COLO829 (cell line): ENCODE data around the gene TRAPPC1.
"Not testable (repeated sequence)": the region's sequence is repeated elsewhere in the genome, so short reads cannot be mapped to it uniquely, and the experiment has no call there.

Experiments
- DNase-seq: peaks from one replicate; pipeline ENCODE4 v3.0.0; 2012; ENCODE audit warnings: low spot score

Gene TRAPPC1, protein sequence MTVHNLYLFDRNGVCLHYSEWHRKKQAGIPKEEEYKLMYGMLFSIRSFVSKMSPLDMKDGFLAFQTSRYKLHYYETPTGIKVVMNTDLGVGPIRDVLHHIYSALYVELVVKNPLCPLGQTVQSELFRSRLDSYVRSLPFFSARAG

DNA sequence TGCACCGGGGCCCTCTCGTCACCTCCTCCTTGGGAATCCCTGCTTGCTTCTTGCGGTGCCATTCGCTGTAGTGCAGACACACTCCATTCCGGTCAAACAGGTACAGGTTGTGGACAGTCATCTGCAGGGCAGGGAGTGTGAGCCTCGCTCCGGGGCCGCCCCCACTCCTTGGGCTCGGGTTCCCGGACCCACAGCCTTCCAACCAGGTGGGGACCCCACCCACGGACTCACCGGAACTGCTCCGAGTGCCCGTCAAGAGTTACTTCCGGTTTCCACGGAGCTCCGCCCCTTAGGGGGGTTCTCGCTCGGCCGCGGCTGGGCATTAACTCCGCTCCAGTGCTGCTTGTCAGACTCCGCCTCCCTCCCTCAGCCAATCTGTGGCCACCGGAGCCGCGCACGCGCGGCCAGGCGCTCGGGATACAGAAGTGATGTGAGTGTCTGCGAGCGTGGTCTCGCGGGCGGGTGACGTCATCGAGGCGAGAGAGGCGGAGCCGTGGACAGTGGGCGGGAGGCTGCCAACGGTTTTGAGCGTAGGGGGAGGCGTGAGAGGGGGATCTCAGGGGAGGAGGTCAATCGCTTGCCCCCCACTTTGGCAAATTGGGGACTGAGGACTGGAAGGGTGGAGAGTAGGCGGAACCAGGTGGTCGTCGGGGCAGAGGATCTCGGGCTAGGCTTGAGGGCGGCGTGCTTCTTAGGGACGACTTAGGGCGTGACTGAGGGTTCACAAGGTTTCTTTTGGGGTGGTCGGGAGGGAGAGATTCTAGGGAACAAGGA, at the start of gene TRAPPC1, which contains the start of gene CNTROB:
TRAPPC1 (minus strand) TSS at position 238 of the 774 bp plus-strand sequence; CDS start at position 121, 117 bp downstream.
CNTROB (plus strand) TSS at position 498 of the 774 bp plus-strand sequence. CDS start 874 bp downstream, outside the sequence.
- peak; percentile 100 for DNase-seq

DNA sequence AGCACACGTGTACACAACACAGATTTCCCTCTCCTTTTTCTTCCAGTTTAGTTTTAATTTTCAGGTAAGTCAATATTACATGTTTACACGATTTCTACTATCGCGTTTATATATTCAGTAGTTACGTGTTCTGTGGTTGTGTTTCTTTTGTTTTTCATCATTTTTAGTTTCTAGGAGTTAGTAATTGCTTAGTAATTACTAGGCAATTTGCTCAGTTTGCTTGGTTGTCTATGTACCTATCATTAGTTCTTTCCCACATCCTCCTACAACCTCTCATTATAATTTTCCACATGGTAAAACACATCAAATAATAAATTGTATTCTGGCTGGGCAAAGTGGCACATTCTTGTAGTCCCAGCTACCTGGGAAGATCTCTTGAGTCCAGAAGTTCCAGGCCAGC, 46.1 kb upstream of the TRAPPC1 start:
- no peak for DNase-seq

DNA sequence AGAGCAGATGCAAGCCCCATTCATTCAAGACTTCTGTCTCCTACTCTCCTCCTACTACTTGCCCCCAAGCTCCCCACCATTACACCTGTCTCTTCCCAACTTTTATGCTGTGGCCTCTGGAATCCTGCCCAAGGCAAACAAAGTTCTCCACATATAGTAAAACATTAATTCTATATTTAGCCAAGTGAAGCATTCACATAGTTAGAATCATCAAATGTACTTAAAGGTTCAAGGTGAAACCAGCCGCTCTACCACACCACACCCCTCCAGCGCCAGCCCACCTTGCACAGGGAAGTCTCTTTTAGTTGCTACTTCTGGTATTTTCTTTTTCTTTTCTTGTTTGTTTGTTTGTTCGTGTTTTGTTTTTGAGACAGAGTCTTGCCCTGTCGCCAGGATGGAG, 45.3 kb upstream of the TRAPPC1 start:
- no peak for DNase-seq

DNA sequence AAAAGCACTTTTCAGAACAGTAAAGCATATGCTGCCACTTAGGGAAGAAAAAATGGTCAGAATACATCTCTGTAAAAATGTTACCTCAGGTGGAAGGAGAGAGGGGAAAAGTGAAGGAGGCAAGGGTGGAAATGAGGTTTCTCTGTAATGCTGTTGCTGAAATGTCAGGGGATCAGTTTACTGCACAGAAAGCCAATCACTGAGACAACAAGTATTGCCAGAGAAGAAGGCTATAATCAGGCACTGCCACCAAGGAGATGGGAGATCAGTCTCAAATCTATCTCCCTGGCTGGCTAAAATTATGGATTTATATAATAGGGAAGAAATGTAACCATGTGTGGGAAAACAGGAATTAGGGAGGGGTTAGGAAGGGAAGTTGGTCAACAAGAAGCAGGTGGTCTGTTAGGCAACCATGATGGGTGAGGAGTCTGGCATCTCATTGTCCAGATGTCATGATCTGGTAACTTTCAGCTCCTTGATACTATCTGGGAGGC, 42.9 kb upstream of the TRAPPC1 start:
- DNase-seq, result no peak

DNA sequence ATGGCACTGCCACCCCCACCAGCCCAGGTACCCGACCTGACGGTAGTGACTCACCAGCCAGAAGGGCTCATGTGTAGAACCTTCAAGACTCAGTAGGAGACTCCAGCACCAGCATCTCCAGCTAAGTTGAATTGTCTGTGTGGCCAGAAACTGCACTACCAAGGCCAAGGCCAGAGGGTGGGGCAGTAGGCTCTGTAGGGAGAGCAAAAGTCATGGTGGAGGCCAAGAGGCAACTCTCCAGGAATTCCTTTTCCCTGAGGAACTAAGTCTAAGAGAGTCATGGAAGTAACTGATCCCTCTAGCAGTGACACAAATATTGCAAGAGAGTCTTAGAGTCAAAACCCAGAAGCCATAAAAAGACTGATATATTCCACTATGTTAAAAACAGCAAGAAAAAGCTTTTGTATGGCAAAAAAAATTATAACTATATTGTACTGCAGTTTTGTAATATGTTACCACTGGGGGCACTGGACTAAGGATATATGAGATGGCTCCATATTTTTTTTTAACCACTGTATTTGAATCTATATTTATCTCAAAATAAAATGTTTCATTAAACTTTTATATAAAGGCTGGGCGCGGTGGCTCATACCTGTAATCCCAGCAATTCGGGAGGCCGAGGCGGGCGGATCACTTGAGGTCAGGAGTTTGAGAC, 40.5 kb upstream of the TRAPPC1 start:
- DNase-seq, result no peak

DNA sequence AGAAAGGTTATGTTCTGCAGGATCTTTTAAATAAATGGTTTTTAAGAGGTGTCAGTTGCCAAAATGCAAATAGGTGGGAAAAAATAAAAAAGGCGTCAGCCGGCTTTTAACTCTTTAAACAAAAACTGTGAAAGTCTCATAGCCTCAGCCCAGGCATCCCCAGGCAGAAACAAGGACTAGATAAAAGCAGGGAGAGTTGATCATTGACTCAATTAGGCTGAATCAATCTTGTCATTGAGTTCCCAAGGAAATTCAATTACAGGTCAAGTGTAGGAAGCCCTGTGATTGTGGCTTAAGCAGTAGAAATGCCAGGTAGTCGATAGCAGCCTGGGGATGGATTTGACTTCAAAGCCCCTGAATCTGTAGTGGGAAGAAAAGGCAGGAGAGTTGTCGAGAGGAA, 39.9 kb upstream of the TRAPPC1 start:
- DNase-seq, result no peak

DNA sequence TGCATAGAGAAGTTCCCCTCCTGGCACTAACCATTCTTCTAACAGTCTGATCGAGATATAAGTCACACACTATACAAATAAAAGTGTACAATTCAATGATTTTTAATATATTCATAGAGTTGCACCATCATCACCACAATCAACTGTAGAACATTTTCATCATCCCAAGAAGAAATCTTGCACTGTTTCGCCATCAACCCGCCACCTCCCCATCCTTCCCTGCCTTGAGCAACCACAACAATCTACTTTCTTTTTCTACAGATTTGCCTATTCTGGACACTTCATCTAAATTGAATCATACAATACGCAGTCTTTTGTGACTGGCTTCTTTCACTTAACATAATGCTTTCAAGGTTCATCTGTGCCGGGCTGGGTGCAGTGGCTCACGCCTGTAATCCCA, 37.7 kb upstream of the TRAPPC1 start:
- DNase-seq, result no peak

DNA sequence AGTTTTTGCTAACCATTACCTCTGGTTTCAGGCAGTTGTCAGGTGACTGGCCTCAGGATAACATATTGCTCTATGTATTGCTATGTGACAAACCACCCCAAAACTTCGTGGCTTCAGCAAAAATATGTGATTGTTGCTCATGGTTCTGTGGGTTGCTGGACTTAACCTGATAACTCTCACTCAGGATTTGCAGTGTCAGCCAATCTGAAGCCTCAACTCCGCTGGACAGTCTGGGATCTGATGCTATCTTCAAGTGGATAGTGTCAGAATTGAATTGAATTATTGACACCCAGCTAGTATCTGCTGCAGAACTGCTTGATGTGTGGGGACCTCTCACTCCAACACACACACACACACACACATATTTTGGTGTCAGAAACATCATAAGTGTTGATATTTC, 36.0 kb upstream of the TRAPPC1 start:
- DNase-seq, result no peak

DNA sequence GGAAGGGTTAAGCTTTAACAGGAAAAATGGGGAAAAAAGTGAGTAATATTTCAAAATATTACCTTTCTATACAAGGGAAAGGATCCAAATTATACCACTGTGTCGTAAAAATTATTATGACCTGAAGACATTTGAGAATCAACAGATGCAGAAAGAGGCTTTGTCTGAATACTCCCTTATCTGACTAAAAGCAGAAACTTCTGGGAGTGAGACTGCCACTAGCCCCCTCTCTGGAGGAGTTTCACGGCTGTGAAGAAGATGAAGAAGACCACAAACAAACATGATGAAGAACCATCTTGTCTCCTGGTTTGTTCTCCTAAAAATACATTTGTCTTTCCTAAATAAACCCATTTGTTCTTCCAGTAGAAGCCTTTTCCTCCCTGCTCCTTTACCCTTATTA, 29.7 kb upstream of the TRAPPC1 start:
- DNase-seq, result no peak

DNA sequence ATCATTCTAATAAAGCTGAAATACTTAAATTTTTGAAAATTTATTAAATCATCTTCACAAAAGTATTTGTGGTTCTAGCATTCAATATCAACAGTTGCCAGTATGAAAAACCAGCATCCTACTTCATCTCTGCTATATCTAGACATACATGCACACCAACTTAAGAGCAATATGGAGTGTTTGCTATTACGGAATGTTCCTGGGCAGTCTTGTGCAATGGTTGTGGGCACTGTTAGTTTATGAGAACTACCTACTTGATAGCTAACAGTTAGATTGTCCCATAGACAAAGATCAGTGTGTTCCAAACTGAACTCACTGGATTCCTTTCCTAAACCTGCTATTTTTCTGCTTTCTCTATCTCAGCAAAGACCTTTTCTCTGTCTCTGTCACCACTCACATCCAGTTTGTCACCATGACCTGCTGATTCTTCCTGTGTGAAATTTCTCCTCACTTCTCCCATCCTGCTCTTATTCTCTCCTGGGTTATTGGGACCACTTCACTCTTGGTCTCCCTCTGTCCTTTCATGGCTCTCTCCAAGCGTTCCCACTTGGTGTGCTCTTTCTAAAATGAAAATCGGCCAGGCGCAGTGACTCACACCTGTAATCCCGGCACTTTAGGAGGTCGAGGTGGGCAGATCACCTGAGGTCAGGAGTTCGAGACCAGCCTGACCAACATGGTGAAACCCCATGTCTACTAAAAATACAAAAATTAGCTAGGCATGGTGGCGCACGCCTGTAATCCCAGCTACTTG, 27.9 kb upstream of the TRAPPC1 start:
- DNase-seq, result no peak

DNA sequence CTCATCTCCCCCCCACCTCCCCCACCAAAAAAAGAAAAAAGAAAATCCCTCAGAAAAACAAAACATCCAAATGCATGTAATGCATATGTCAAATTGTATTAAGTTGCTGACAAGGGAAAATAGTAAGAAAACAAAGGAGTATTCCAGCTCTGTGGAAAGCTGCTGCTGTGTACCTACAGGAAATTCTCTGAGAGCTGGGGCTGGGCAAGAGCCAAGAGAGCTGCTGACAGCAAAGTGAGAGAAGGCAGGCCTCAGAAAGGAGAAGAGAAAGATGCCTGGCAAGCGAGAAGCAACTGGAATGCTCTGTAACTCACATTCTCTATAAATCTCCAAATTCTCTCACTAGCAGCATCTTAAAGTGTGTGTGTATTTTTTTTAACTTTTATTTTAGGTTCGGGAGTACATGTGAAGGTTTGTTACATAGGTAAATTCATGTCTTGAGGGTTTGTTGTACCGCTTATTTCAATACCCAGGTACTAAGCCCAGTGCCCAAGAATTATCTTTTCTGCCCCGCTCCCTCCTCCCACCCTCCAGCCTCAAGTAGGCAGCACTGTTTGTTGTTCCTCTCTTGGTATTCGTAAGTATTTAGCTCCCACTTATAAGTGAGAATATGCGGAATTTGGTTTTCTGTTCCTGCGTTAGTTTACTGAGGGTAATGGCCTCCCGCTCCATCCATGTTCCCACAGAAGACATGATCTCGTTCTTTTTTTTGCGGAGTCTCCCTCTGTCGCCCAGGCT, 24.7 kb upstream of the TRAPPC1 start:
- DNase-seq, result no peak

DNA sequence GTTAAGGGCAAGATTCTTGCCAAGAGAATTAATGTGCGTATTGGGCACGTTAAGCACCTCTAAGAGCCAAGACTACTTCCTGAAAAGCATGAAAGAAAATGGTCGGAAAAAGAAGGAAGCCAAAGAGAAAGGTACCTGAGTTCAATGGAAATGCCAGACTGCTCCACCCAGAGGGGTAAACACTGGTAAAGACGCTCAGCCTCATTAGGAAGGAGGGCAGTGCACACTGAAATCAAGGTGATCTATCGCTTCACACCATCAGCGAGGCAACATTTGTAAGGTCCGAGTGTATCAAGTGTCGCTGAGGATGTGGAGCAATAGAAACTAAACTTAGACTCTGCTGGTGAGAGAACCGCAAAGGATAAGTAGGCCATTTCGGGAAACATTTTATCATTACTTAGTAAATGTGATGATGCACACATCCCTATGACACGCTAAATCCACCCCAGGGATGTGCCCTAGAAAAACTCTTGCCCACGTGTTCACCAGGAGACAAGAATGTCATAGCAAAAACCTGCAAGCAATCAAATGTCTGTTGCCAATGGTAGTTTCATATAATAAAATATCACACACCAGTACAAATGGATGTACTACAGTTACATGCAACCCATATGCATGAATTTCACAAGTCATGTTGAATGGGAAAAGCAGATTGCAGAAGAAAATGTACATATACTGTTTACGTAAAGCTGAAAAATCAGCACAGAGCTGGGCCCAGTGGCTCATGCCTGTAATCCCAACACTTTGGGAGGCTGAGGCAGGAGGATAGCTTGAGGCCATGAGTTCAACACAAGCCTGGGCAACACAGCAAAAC, 23.9 kb upstream of the TRAPPC1 start:
- DNase-seq, result no peak

DNA sequence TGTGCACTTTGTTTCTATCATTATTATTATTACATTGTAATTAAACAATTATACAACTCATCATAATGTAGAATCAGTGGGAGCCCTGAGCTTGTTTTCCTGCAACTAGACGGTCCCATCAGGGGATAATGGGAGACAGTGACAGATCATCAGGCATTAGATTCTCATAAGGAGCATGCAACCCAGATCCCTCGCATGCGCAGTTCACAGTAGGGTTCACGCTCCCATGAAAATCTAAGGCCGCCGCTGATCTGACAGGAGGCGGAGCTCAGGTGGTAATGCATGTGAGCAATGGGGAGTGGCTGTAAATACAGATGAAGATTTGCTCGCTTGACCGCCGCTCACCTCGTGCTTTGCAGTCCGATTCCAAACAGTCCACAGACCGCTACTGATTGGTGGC, 21.5 kb upstream of the TRAPPC1 start:
- DNase-seq, result not testable (repeated sequence)

DNA sequence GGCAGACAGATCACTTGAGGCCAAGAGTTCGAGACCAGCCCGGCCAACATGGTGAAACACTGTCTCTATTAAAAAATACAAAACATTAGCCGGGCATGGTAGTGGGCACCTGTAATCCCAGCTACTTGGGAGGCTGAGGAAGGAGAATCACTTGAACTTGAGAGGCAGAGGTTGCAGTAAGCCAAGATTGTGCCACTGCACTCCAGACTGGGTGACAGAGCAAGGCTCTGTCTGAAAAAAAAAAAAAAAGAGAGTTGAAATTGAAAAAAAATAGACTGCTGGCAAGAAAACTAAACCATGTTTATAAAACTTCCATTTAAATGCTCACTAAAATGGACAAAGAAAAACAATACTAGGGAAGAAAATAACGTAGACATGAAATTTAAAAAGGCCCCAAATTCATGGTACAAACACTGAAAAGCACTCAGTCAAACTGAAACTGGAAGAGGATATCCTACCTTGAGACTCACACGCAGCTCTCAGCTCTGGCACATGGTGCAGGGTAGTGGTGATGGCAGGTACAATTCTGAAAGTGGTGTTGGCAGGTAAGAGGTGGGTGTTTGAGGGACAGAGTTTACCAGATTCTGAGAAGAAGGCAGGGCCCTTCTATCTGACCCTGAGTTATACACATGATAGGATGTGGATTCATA, 19.5 kb upstream of the TRAPPC1 start:
- DNase-seq, result no peak

DNA sequence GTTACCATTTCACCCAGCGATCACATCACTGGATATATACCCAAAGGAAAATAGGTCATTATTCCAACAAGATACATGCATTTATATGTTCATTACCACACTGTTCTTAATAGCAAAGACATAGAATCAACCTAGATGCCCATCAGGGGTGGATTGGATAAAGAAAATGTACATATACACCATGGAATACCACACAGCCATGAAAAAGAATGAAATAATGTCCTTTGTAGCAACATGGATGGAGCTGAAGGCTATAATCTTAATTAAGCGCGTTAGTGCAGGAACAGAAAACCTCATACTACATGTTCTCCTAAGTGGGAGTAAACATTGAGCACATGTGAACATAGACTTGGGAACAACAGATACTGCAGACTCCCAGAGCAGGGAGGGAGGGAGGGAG, 18.8 kb upstream of the TRAPPC1 start:
- no peak for DNase-seq

DNA sequence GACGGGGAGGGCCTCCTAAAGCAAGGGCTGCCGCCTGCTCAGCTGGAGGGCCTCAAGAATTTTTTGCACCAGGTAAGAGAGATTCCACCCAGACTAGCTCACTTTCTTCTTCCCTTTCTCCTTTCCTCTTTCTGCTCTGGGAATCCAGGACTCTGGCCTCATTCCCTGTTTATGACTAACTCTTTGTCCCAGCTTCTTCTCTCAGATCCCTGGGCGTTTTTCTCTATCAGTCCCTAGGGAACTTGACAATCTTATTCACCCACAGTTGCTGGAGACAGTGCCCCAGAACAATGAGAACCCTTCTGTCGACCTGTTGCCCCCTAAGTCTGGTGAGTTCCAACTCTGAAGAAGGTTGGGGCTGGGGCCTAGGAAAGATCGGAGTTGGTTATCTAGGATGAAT, 15.9 kb upstream of the TRAPPC1 start:
- peak; percentile 50 for DNase-seq

DNA sequence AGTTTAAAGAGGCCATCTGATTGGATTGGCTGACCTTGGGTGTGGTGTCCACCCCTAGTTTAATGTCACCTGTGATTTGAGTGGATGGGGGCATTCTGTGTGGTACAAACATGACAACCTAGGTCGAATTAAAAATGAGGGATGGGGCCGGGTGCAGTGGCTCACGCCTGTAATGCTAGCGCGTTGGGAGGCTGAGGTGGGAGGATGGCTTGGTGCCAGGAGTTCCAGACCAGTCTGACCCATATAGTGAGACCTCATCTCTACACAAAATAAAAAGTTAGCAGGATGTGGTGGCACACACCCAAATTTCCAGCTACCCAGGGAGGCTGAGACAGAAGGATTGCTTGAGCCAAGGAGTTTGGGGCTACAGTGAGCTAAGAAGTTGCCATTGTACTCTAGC, 14.7 kb upstream of the TRAPPC1 start:
- no peak for DNase-seq

DNA sequence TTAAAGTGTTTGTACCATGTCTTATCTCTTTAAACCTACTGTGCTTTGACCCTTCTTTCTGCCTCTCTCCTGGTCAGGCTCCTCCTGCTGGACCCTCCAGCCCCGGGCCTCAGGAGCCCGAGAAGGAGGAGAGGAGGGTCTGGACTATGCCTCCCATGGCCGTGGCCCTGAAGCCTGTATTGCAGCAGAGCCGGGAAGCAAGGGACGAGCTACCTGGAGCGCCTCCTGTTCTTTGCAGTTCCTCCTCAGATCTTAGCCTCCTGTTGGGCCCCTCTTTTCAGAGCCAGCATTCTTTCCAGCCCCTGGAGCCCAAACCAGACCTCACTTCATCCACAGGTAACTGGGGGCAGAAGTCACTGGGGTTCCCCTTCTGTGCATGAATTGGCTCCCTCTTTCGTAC, 13.9 kb upstream of the TRAPPC1 start:
- no peak for DNase-seq

DNA sequence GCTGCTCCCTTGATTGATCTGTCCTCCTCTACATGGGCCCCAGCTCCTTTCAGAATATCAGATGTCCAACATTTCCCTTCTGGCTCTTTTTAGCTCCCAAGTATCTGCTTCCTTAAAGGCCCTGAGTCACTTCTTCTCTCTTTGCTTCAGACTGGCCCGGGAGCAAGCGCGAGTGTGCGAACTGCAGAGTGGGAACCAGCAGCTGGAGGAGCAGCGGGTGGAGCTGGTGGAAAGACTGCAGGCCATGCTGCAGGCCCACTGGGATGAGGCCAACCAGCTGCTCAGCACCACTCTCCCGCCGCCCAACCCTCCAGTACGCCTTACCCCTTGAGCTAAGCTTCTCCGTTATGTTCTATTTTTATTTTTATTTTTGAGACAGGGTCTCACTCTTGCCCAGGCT, 12.6 kb upstream of the TRAPPC1 start:
- DNase-seq, result no peak

DNA sequence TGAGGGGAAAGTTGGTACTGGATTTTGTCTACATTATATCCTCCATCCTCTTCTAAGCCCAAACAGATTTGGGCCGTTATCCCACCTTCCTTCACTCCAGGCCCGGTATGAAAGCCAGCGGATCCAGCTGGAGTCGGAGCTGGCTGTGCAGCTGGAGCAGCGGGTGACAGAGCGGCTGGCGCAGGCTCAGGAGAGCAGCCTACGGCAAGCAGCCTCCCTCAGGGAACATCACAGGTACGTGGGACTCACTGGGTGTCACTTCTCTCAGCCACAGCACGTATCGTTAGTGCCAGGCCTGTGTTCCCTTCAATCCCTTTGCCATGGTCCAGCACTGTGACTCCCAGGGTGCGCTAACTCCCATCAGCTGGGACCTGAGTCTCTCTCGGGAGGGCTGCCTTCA, 11.5 kb upstream of the TRAPPC1 start:
- DNase-seq, result no peak
